Measurements from ENCODE around the gene HTR2C.
"Not testable (repeated sequence)": the region's sequence is repeated elsewhere in the genome, so short reads cannot be mapped to it uniquely, and the experiment has no call there.

DNA sequence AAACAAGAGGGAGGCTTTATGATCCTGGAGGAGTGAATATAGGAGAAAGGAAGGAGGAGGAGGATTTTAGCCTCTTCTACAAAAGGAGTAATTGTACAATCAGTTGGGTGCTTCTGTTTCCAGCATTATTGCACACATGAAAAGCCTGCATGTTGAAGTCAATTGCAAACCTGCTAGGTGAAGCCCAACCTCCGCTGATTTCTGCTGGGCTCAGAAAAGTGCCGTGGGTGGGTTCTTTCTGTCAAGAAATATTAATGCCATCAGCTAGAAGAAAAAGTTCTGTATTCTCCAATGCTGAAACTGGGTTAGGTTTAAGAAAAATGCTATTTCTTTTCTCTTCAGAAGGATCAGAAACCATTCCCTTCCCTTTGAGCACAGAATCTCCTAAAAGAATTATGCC lies 349.4 kb downstream of the HTR2C start:
- TF ChIP-seq, protein P1, sequence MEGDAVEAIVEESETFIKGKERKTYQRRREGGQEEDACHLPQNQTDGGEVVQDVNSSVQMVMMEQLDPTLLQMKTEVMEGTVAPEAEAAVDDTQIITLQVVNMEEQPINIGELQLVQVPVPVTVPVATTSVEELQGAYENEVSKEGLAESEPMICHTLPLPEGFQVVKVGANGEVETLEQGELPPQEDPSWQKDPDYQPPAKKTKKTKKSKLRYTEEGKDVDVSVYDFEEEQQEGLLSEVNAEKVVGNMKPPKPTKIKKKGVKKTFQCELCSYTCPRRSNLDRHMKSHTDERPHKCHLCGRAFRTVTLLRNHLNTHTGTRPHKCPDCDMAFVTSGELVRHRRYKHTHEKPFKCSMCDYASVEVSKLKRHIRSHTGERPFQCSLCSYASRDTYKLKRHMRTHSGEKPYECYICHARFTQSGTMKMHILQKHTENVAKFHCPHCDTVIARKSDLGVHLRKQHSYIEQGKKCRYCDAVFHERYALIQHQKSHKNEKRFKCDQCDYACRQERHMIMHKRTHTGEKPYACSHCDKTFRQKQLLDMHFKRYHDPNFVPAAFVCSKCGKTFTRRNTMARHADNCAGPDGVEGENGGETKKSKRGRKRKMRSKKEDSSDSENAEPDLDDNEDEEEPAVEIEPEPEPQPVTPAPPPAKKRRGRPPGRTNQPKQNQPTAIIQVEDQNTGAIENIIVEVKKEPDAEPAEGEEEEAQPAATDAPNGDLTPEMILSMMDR (conservative IDR thresholded peaks at IDR 0.05; ENCODE audit: low read depth, low read length), result not testable (repeated sequence)
- not testable (repeated sequence) for TF ChIP-seq RFX5 (IDR thresholded peaks at IDR 0.05; ENCODE audit: low read depth, low read length)
